IMR-90 (cell line): ENCODE results near the gene SERPINF2. TPM values are rescaled to one million over a fixed set of nuclear protein-coding genes. Genes with fewer than 3 reads are reported as not detected.

Experiments
- ATAC-seq: fragments of 200-7000 bp; cut with Tn5 transposase; 2 replicates; pipeline ENCODE4 v1.9.1; 2020; ENCODE audit warnings: low read depth, mild to moderate bottlenecking, moderate library complexity
- BruUV-seq: library from RNA; stranded (reverse); fragments of 400-500 nt; replicated peaks from 2 replicates; lab custom pipeline; 2021; lab: Mats Ljungman, UMichigan
- CTCF ChIA-PET: fragments of 300-600 bp; formaldehyde crosslinking; extraction: SDS; loops from one replicate; lab custom pipeline; 2021; ENCODE audit warnings: antibody characterized with exemption; lab: Yijun Ruan, JAX
- POLR2A ChIA-PET: fragments of 300-600 bp; sonication (Branson Sonifier 250); formaldehyde crosslinking; loops from one replicate; lab custom pipeline; 2022; ENCODE audit warnings: antibody characterized with exemption; ENCODE audit not compliant: unreplicated experiment; lab: Charles Lee
- DNase-seq: peaks from one replicate; pipeline ENCODE4 v3.0.0; 2013
- H2AFZ ChIP-seq: replicated peaks from 2 replicates; pipeline ENCODE3; 2013; ENCODE audit warnings: low read length, mild to moderate bottlenecking; ENCODE audit not compliant: poor library complexity
- H2AK5ac ChIP-seq: 2 replicates; pipeline ENCODE4 v1.6.1; 2013; ENCODE audit warnings: low read depth, low read length, inconsistent platforms
- H2AK9ac ChIP-seq: replicated peaks from 2 replicates; pipeline ENCODE3; 2013; ENCODE audit warnings: mild to moderate bottlenecking, low read depth, low read length, moderate library complexity; ENCODE audit not compliant: poor library complexity
- H2BK120ac ChIP-seq: 2 replicates; pipeline ENCODE4 v1.6.1; 2013; ENCODE audit warnings: low read depth, low read length, inconsistent platforms
- H2BK15ac ChIP-seq: 3 replicates; pipeline ENCODE4 v1.6.1; 2013; ENCODE audit warnings: low read depth, low read length, inconsistent platforms
- H2BK20ac ChIP-seq: 2 replicates; pipeline ENCODE4 v1.6.1; 2013; ENCODE audit warnings: low read depth, mild to moderate bottlenecking, inconsistent platforms, low read length, moderate library complexity
- H2BK5ac ChIP-seq: 2 replicates; pipeline ENCODE4 v1.6.1; 2013; ENCODE audit warnings: mild to moderate bottlenecking, low read depth, low read length, inconsistent platforms; ENCODE audit not compliant: poor library complexity, severe bottlenecking
- H3K14ac ChIP-seq: replicated peaks from 2 replicates; pipeline ENCODE4 v1.6.1; 2013; ENCODE audit warnings: low read depth, low read length, inconsistent platforms
- H3K18ac ChIP-seq: 2 replicates; pipeline ENCODE4 v1.6.1; 2013; ENCODE audit warnings: low read depth, low read length, control low read depth
- H3K23ac ChIP-seq: 2 replicates; pipeline ENCODE4 v1.6.1; 2013; ENCODE audit warnings: low read depth, low read length, inconsistent platforms
- H3K27ac ChIP-seq: 2 replicates; pipeline ENCODE4 v1.5.1; 2013; ENCODE audit warnings: mild to moderate bottlenecking, control low read depth, low read length; ENCODE audit not compliant: insufficient read depth
- H3K27me3 ChIP-seq: 2 replicates; pipeline ENCODE4 v1.6.1; 2013; ENCODE audit warnings: low read length; ENCODE audit not compliant: control insufficient read depth, insufficient read depth
- H3K36me3 ChIP-seq: 2 replicates; pipeline ENCODE4 v1.6.1; 2013; ENCODE audit warnings: low read length, mixed read lengths; ENCODE audit not compliant: control insufficient read depth, insufficient read depth
- H3K4ac ChIP-seq: 2 replicates; pipeline ENCODE4 v1.6.1; 2013; ENCODE audit warnings: low read depth, low read length, inconsistent platforms
- H3K4me1 ChIP-seq: 2 replicates; pipeline ENCODE4 v1.6.1; 2013; ENCODE audit warnings: low read length, mixed read lengths; ENCODE audit not compliant: control insufficient read depth, insufficient read depth
- H3K4me2 ChIP-seq: 2 replicates; pipeline ENCODE4 v1.6.1; 2013; ENCODE audit warnings: low read depth, mild to moderate bottlenecking, control low read depth, low read length, moderate library complexity
- H3K4me3 ChIP-seq: 2 replicates; pipeline ENCODE4 v1.5.1; 2013; ENCODE audit warnings: low read depth, mild to moderate bottlenecking, control low read depth, low read length, moderate library complexity; ENCODE audit not compliant: insufficient read depth
- H3K56ac ChIP-seq: 2 replicates; pipeline ENCODE4 v1.6.1; 2013; ENCODE audit warnings: low read length, inconsistent platforms; ENCODE audit not compliant: insufficient read depth; ENCODE audit errors: extremely low read depth
- H3K79me1 ChIP-seq, 2 experiments: 2 replicates each; pipeline ENCODE4 v1.6.1; 2013; ENCODE audit warnings: low read length in 2 of 2, inconsistent platforms in 1 of 2, low read depth in 1 of 2
- H3K9ac ChIP-seq: 2 replicates; pipeline ENCODE4 v1.6.1; 2013; ENCODE audit warnings: low read depth, low read length, control low read depth
- H3K9me1 ChIP-seq: 2 replicates; pipeline ENCODE4 v1.6.1; 2013; ENCODE audit warnings: low read length, inconsistent platforms; ENCODE audit not compliant: insufficient read depth
- H3K9me3 ChIP-seq: 2 replicates; pipeline ENCODE4 v1.6.1; 2013; ENCODE audit warnings: low read length; ENCODE audit not compliant: control insufficient read depth, insufficient read depth
- H4K20me1 ChIP-seq: 2 replicates; pipeline ENCODE4 v1.6.1; 2013; ENCODE audit warnings: low read length, inconsistent platforms; ENCODE audit not compliant: insufficient read depth
- H4K5ac ChIP-seq: 2 replicates; pipeline ENCODE4 v1.6.1; 2013; ENCODE audit warnings: mild to moderate bottlenecking, low read depth, low read length, control low read depth
- H4K8ac ChIP-seq, 2 experiments: 2 replicates each; pipeline ENCODE4 v1.6.1; 2013; ENCODE audit warnings: low read depth in 2 of 2, low read length in 2 of 2, control low read depth in 1 of 2, inconsistent platforms in 1 of 2
- H4K91ac ChIP-seq: 2 replicates; pipeline ENCODE4 v1.6.1; 2013; ENCODE audit warnings: low read depth, low read length, inconsistent platforms; ENCODE audit not compliant: insufficient read depth
- BHLHE40 ChIP-seq: fragments of 150-350 bp; IDR thresholded peaks from 2 replicates; pipeline ENCODE4 v1.6.1; 2016; ENCODE audit warnings: mild to moderate bottlenecking, low read depth, low read length
- WGBS, 2 experiments: methylation state at CpG; one replicate each; pipeline versions ENCODE4 v1.1.5 to v1.1.7; 2013; ENCODE audit warnings: missing lambda C conversion rate in 2 of 2; ENCODE audit not compliant: insufficient read length in 1 of 2; ENCODE audit errors: extremely low coverage in 2 of 2; 5-methylcytosine and 5-hydroxymethylcytosine counted together
- dilution Hi-C: fragments of 300-500 bp; cut with HindIII; formaldehyde crosslinking; loops from one replicate; pipeline ENCODE4 v1.14.3; 2018; ENCODE audit warnings: low sequenced_read_pairs; ENCODE audit not compliant: unreplicated experiment
- in situ Hi-C: fragments of 300-500 bp; cut with MboI; formaldehyde crosslinking; loops from 3 replicates; pipeline ENCODE4 v1.14.3; 2019; ENCODE audit warnings: low sequenced_read_pairs, inconsistent platforms, mixed read lengths
- intact Hi-C: fragments of 100-400 bp; cut with micrococcal nuclease; formaldehyde crosslinking; loops from 2 replicates; pipeline ENCODE4 v1.10.0; 2022
- polyA plus RNA-seq, 3 experiments: library from polyadenylated mRNA; depleted of rRNA; stranded (reverse); fragments of >200 nt; gene quantifications; 2 replicates each; pipeline ENCODE4 v1.2.3, GENCODE V29; 2012; ENCODE audit warnings: low replicate concordance in 1 of 3
- total RNA-seq: library from RNA; depleted of rRNA; stranded (reverse); fragments of >200 nt; gene quantifications from 2 replicates; pipeline ENCODE4 v1.2.3, GENCODE V29; 2012

Gene SERPINF2
- total and polyA plus RNA-seq, 2 of the 4 experiments (the other 2 are of a cell fraction), result not detected

GRCh38 chr17:1750628-1751027, 8.0 kb downstream of the SERPINF2 start:
- ChIA-PET POLR2A (no interaction called here), CTCF (no interaction called here)
- 85% methylated on average over 4 of the region's 9 CpGs; no CpG with 5 or more reads in 1 of the 2 experiments for WGBS, 2 experiments

More at GRCh38 chr17:1750628-1751027, 8.0 kb downstream of the SERPINF2 start:
- no peaks in the 10 kb centered on the region for H3K79me1 ChIP-seq
- intact Hi-C loops, result no loop called here
- H2AFZ ChIP-seq, result no peak overlapping the region
- no peak overlapping the region for H4K5ac ChIP-seq
- no peak overlapping the region for H3K9ac ChIP-seq
- no peak overlapping the region for H4K8ac ChIP-seq
- DNase-seq (no peak), ATAC-seq (no peak)
- in situ Hi-C loops, result no loop called here
- H2BK20ac ChIP-seq, result no peak overlapping the region
- H3K4me2 ChIP-seq, result no peak overlapping the region
- H3K4me3 ChIP-seq, result no peak overlapping the region
- no peak overlapping the region for H3K56ac ChIP-seq
- no peak overlapping the region for H4K91ac ChIP-seq
- H3K36me3 ChIP-seq, result no peaks in the 10 kb centered on the region
- H3K14ac ChIP-seq, result no peak overlapping the region
- H4K20me1 ChIP-seq, result no peaks in the 10 kb centered on the region
- no peak overlapping the region for H2AK9ac ChIP-seq
- no peak overlapping the region for H2AK5ac ChIP-seq
- no TSS peak for BruUV-seq
- H3K9me1 ChIP-seq, result no peaks in the 10 kb centered on the region
- no peak overlapping the region for H3K23ac ChIP-seq
- dilution Hi-C loops, result no loop called here
- no peak overlapping the region for H3K18ac ChIP-seq
- H3K27me3 ChIP-seq, result peaks cover 2% of the 10 kb centered on the region; the same call in 1 of the 2 replicates
- peaks cover 6% of the 10 kb centered on the region; the same call in 1 of the 2 replicates for H3K9me3 ChIP-seq
- H2BK15ac ChIP-seq, result no peak overlapping the region
- no peak overlapping the region for H2BK120ac ChIP-seq
- H2BK5ac ChIP-seq, result no peak overlapping the region
- H3K27ac ChIP-seq, result no peak overlapping the region
- TF ChIP-seq BHLHE40, result no peak
- no peaks in the 10 kb centered on the region for H3K4me1 ChIP-seq
- no peak overlapping the region for H3K4ac ChIP-seq
